GM12891 (cell line): Measurements from ENCODE around the gene SLC46A3.
A peak's percentile ranks its signal among the peaks of the same experiment; 100 is the strongest.
"Not testable (repeated sequence)": the region's sequence is repeated elsewhere in the genome, so short reads cannot be mapped to it uniquely, and the experiment has no call there.

Experiments
- DNase-seq: peaks from one replicate; pipeline ENCODE4 v3.0.0; 2011; ENCODE audit warnings: low spot score; ENCODE audit not compliant: insufficient read length
- FAIRE-seq: peaks from 2 replicates; lab custom pipeline; 2011; peaks lifted over from hg19 to GRCh38; lab: Jason Lieb, UNC
- PAX5 ChIP-seq: IDR thresholded peaks from 2 replicates; pipeline ENCODE4 v1.6.1; 2011; ENCODE audit warnings: low read length, moderate library complexity, mild to moderate bottlenecking; ENCODE audit not compliant: insufficient read depth, severe bottlenecking
- POLR2A ChIP-seq: IDR thresholded peaks from 2 replicates; pipeline ENCODE4 v1.6.1; 2011; ENCODE audit warnings: low read depth, low read length, control low read depth
- POLR2AphosphoS5 ChIP-seq: IDR thresholded peaks from 2 replicates; pipeline ENCODE4 v1.6.1; 2011; ENCODE audit warnings: low read depth, low read length, control low read depth
- POU2F2 ChIP-seq: IDR thresholded peaks from 2 replicates; pipeline ENCODE4 v1.6.1; 2011; ENCODE audit warnings: low read depth, mild to moderate bottlenecking, control low read depth, low read length, moderate library complexity
- SPI1 ChIP-seq: IDR thresholded peaks from 2 replicates; pipeline ENCODE4 v1.6.1; 2011; ENCODE audit warnings: low read depth, low read length, control low read depth
- TAF1 ChIP-seq: IDR thresholded peaks from 2 replicates; pipeline ENCODE4 v1.6.1; 2011; ENCODE audit warnings: low read depth, low read length, control low read depth

The SLC46A3 gene

GRCh38 chr13:28716511-28716910 lies 2.3 kb downstream of the SLC46A3 start:
- FAIRE-seq (no peak), DNase-seq (no peak)
- TF ChIP-seq PAX5 = no peak
- no peak for TF ChIP-seq SPI1
- no peak for TF ChIP-seq POU2F2
- no peak for TF ChIP-seq TAF1
- no peak for TF ChIP-seq POLR2A
- no peak for TF ChIP-seq POLR2AphosphoS5

- FAIRE-seq = no peak
- TF ChIP-seq PAX5 = no peak
- no peak for TF ChIP-seq SPI1
- TF ChIP-seq POLR2A = no peak
- TF ChIP-seq TAF1 = no peak
- TF ChIP-seq POU2F2 = no peak
- no peak for TF ChIP-seq POLR2AphosphoS5
- no peak for DNase-seq
Measured at GRCh38 chr13:28714651-28715050, 4.1 kb downstream of the SLC46A3 start.

- no peak for DNase-seq
- FAIRE-seq = no peak
- TF ChIP-seq POLR2AphosphoS5 = no peak
- no peak for TF ChIP-seq PAX5
- TF ChIP-seq SPI1 = no peak
- no peak for TF ChIP-seq POU2F2
- no peak for TF ChIP-seq TAF1
- TF ChIP-seq POLR2A = no peak
Measured at GRCh38 chr13:28710161-28710560, 8.6 kb downstream of the SLC46A3 start.

GRCh38 chr13:28707629-28708427 lies 10.9 kb downstream of the SLC46A3 start:
- FAIRE-seq (peak; percentile 99), DNase-seq (no peak)
- TF ChIP-seq SPI1 = peak; percentile 95
- peak; percentile 91 for TF ChIP-seq POU2F2
- TF ChIP-seq PAX5 = peak; percentile 17
- TF ChIP-seq POLR2A = no peak
- TF ChIP-seq POLR2AphosphoS5 = no peak

GRCh38 chr13:28705461-28706083 lies 13.2 kb downstream of the SLC46A3 start:
- TF ChIP-seq POU2F2 (no peak), TAF1 (no peak), PAX5 (no peak), POLR2AphosphoS5 (no peak), POLR2A (no peak), SPI1 (no peak)
- DNase-seq (no peak), FAIRE-seq (peak; percentile 54)

GRCh38 chr13:28704919-28705318 lies 13.9 kb downstream of the SLC46A3 start:
- TF ChIP-seq PAX5 = no peak
- 0 out of 2 replicates have a peak, but pooled peaks have one; percentile 16 for TF ChIP-seq SPI1
- FAIRE-seq (peak; percentile 20), DNase-seq (no peak)

- TF ChIP-seq POLR2A = no peak
- TF ChIP-seq TAF1 = no peak
- TF ChIP-seq POLR2AphosphoS5 = no peak
- no peak for TF ChIP-seq PAX5
- TF ChIP-seq POU2F2 = no peak
- no peak for TF ChIP-seq SPI1
- FAIRE-seq (no peak), DNase-seq (no peak)
Measured at GRCh38 chr13:28704282-28704681, 14.5 kb downstream of the SLC46A3 start.

DNA sequence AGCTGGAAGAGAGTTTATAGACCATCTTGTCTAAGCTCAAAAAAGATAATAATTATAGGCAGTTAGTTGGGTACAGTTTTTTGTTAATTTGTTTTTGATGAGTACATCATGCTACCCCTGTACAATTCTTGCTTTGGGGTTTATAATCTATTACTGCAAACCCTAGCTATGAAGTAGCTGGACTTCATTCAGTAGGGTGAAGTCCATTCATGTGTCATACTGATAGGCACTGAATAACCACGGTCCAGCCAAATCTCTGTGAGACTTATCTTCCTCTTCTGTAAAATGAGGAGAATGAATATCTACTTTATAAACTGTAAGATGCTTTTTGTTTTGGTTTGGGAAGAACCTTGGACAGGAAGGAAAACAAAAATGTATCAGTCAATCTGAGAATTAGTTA lies 19.5 kb downstream of the SLC46A3 start:
- no peak for DNase-seq
- FAIRE-seq = no peak
- TF ChIP-seq POLR2AphosphoS5 (no peak), PAX5 (no peak), SPI1 (no peak), POU2F2 (no peak), POLR2A (no peak), TAF1 (no peak)

- FAIRE-seq = no peak
- no peak for DNase-seq
- TF ChIP-seq POLR2A (no peak), POLR2AphosphoS5 (no peak), SPI1 (no peak), TAF1 (no peak), POU2F2 (no peak), PAX5 (no peak)
Measured at GRCh38 chr13:28697441-28697840, 21.3 kb downstream of the SLC46A3 start.

DNA sequence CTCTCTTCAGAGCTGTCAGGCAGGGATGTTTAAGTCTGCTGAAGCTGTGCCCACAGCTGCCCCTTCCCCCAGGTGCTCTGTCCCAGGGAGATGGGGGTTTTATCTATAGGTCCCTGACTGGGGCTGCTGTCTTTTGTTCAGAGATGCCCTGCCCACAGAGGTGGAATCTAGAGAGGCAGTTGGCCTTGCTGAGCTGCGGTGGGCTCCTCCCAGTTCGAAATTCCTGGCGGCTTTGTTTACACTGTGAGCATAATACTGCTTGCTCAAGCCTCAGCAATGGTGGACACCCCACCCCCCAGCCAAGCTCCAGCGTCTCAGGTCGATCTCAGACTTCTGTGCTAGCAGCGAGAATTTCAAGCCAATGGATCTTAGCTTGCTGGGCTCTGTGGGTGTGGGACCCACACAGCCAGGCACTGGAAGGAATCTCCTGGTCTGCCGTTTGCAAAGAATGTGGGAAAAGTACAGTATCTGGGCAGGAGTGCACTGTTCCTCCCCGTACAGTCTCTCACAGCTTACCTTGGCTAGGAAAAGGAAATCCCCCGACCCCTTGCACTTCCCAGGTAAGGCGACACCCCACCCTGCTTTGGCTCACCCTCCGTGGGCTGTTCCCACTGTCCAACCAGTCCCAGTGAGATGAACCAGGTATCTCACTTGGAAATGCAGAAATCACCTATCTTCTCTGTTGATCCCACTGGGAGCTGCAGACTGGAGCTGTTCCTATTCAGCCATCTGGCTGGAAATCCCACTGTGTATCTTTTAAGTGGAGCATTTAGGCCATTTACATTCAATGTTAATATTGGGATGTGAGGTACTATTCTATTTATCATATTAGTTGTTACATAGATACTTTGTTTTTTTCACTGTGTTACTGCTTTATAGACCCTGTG lies 24.9 kb downstream of the SLC46A3 start:
- not testable (repeated sequence) for FAIRE-seq, DNase-seq
